Heart left ventricle (tissue), 16 donors: ENCODE data around the gene COL26A1. TPM values are rescaled to one million over a fixed set of nuclear protein-coding genes. Genes with fewer than 3 reads are reported as not detected.
"Not testable (repeated sequence)": the region's sequence is repeated elsewhere in the genome, so short reads cannot be mapped to it uniquely, and the experiment has no call there.

Experiments used
- ATAC-seq, 4 donors: fragments of 200-7000 bp; cut with Tn5 transposase; one replicate each; pipeline ENCODE4 v1.9.1; 2020 to 2022; ENCODE audit warnings: moderate library complexity in 4 of 4, mild to moderate bottlenecking in 3 of 4, moderate number of reproducible peaks in 1 of 4
- DNase-seq, 5 donors: peaks; one replicate each; pipeline ENCODE4 v3.0.0-alpha.2; 2020
- H3K27ac ChIP-seq, 12 donors: fragments of 200-600 bp; sonication (generic) in 4 of 12; one replicate each; pipeline versions ENCODE4 v1.5.0 to v1.8.0; 2016 to 2022; ENCODE audit warnings: mild to moderate bottlenecking in 2 of 12
- H3K27me3 ChIP-seq, 9 donors: fragments of 200-600 bp; sonication (generic) in 2 of 9; one replicate each; pipeline versions ENCODE4 v1.5.1 to v1.8.0; 2016 to 2022; ENCODE audit warnings: mild to moderate bottlenecking in 3 of 9
- H3K36me3 ChIP-seq, 9 donors: fragments of 200-600 bp; sonication (generic) in 2 of 9; one replicate each; pipeline versions ENCODE4 v1.5.0 to v1.8.0; 2018 to 2022; ENCODE audit warnings: mild to moderate bottlenecking in 2 of 9
- H3K4me1 ChIP-seq, 12 donors: fragments of 200-600 bp; sonication (generic) in 4 of 12; one replicate each; pipeline versions ENCODE4 v1.5.0 to v1.8.0; 2016 to 2022; ENCODE audit warnings: mild to moderate bottlenecking in 3 of 12
- H3K4me3 ChIP-seq, 12 donors: fragments of 200-600 bp; sonication (generic) in 4 of 12; one replicate each; pipeline versions ENCODE4 v1.5.0 to v1.8.0; 2017 to 2022; ENCODE audit warnings: mild to moderate bottlenecking in 9 of 12, moderate library complexity in 4 of 12
- H3K9me3 ChIP-seq, 12 donors: fragments of 200-600 bp; sonication (generic) in 4 of 12; one replicate each; pipeline versions ENCODE4 v1.5.0 to v1.8.0; 2016 to 2022; ENCODE audit warnings: mild to moderate bottlenecking in 1 of 12
- POLR2A ChIP-seq, 2 donors: fragments of 450-650 bp; IDR thresholded peaks; one replicate each; pipeline ENCODE4 v1.6.1; 2017; ENCODE audit warnings: antibody characterized with exemption in 2 of 2, mild to moderate bottlenecking in 2 of 2, moderate library complexity in 2 of 2
- WGBS, 4 donors: extraction: QIAGEN DNeasy Blood & Tissue Kit in 2 of 4; methylation state at CpG; one replicate each; pipeline versions ENCODE4 v1.1.5 to v1.1.7; 2013 to 2018; 5-methylcytosine and 5-hydroxymethylcytosine counted together
- intact Hi-C, 10 donors: fragments of 100-400 bp; cut with DNase I; formaldehyde crosslinking; loops; one replicate each; pipeline versions ENCODE4 v1.11.1 to v1.14.2; 2022
- polyA plus RNA-seq, 2 donors: library from polyadenylated mRNA; stranded (reverse); fragments of 200-250 nt; gene quantifications; one replicate each; pipeline ENCODE4 v1.2.3, GENCODE V29; 2013
- total RNA-seq, 9 donors: library from RNA; depleted of rRNA in 2 of 9; stranded (reverse); fragments of >200 nt in 2 of 9; fragmentation: NEBNext Ultra II Directional in 3 of 9; extraction: Animal tissue kit (Norgen Biotek cat#: 25700) in 3 of 9; gene quantifications; one replicate each; pipeline versions ENCODE4 v1.1.0 to v1.2.4, GENCODE V29; 2016 to 2023
- TF ChIP-seq, protein P1 (sequence below), 12 donors: fragments of 200-600 bp; sonication (generic) in 4 of 12; IDR thresholded peaks; one replicate each; pipeline versions ENCODE4 v1.5.0 to v1.8.0; 2018 to 2022; ENCODE audit warnings: antibody characterized with exemption in 12 of 12, mild to moderate bottlenecking in 5 of 12
- donor health status: ischemic (EF 13 %, LVEDD 7.1; RV severe dilation, severe dysfunction).
- donor health status: healthy with polysubstance abuse.
- donor health status: DM: no; HTN: yes; CAD: no.
- donor health status: DM: no; HTN: no; CAD: no.
- donor health status: ischemic (EF 25% LVEDD 6.9; RV normal size, moderate dysfunction).
- donor health status: ischemic (EF 25% LVEDD 5.7; RV mildly dilated, moderate dysfunction).
- donor health status: healthy.
- donor health status: DM: yes; HTN: yes; CAD: no.
- donor health status: ischemic (EF 35%, LVEDD 5.7; RV mildly dilated, moderate dysfunction).
- donor health status: nonischemic (EF 11% LVEDD 7.7; RV severe dilation, severe dysfunction).
- donor health status: DM: yes; HTN: yes; CAD: no.
- donor health status: PGD.
- donor health status: ischemic (EF 29% LVEDD 5.4; RV normal size, mild dysfunction).
- donor health status: nonischemic (EF 23%, LVEDD 6.1; RV moderate dilation, normal function).

Gene COL26A1
- total and polyA plus RNA-seq, 11 donors, result 0.08 to 2.1 TPM; not detected in 9

DNA sequence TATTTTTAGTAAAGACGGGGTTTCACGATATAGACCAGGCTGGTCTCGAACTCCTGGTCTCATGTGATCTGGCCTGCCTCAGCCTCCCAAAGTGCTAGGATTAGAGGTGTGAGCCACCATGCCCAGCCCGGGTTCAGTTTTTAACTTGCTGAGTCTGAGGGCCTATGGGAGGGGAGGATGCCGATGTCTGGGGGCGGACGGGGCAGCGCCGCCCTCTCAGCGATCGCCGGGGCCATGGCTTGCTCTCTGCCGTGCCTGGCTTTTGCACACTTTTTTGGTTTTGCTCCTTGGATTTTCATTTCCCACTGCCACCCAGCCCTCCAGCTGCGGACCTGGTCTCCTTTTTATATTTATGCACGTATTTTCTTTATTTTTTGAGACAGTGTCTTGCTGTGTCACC is 15.2 kb upstream of the COL26A1 start:
- 91 to 94% (median 94%) methylated on average over 15 of the region's 15 CpGs for WGBS, 4 donors
- no peak overlapping the region for H3K27ac ChIP-seq
- H3K4me3 ChIP-seq, result no peak overlapping the region
- no peaks in the 10 kb centered on the region for H3K36me3 ChIP-seq
- TF ChIP-seq, protein P1, sequence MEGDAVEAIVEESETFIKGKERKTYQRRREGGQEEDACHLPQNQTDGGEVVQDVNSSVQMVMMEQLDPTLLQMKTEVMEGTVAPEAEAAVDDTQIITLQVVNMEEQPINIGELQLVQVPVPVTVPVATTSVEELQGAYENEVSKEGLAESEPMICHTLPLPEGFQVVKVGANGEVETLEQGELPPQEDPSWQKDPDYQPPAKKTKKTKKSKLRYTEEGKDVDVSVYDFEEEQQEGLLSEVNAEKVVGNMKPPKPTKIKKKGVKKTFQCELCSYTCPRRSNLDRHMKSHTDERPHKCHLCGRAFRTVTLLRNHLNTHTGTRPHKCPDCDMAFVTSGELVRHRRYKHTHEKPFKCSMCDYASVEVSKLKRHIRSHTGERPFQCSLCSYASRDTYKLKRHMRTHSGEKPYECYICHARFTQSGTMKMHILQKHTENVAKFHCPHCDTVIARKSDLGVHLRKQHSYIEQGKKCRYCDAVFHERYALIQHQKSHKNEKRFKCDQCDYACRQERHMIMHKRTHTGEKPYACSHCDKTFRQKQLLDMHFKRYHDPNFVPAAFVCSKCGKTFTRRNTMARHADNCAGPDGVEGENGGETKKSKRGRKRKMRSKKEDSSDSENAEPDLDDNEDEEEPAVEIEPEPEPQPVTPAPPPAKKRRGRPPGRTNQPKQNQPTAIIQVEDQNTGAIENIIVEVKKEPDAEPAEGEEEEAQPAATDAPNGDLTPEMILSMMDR (IDR thresholded peaks at IDR 0.05), result no peak
- TF ChIP-seq POLR2A (IDR thresholded peaks at IDR 0.05), result no peak
- DNase-seq (no peak), ATAC-seq (no peak)
- no peaks in the 10 kb centered on the region for H3K4me1 ChIP-seq
- H3K27me3 ChIP-seq, result peaks cover 0 to 3% (median 0%) of the 10 kb centered on the region in 9 donors
- intact Hi-C loops, result no loop called here
- H3K9me3 ChIP-seq, result no peaks in the 10 kb centered on the region

DNA sequence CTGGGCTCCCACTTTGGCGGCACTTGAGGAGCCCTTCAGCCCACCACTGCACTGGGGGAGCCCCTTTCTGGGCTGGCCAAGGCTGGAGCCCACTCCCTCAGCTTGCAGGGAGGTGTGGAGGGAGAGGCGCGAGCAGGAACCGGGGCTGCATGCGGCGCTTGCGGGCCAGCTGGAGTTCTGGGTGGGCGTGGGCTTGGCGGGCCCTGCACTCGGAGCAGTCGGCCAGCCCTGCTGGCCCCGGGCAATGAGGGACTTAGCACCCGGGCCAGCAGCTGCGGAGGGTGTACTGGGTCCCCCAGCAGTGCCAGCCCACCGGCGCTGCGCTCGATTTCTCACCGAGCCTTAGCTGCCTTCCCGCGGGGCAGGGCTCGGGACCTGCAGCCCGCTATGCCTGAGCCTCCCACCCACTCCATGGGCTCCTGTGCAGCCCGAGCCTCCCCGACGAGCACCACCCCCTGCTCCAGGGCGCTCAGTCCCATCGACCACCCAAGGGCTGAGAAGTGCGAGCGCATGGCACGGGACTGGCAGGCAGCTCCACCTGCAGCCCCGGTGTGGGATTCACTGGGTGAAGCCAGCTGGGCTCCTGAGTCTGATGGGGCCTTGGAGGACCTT is 14.1 kb upstream of the COL26A1 start:
- WGBS, 4 donors, result 94 to 95% (median 95%) methylated on average over 16 to 31 of the region's 32 CpGs
- H3K4me3 ChIP-seq, H3K4me1 ChIP-seq, ATAC-seq, H3K9me3 ChIP-seq, H3K27me3 ChIP-seq, intact Hi-C loops, H3K27ac ChIP-seq, DNase-seq, H3K36me3 ChIP-seq: not testable (repeated sequence)

DNA sequence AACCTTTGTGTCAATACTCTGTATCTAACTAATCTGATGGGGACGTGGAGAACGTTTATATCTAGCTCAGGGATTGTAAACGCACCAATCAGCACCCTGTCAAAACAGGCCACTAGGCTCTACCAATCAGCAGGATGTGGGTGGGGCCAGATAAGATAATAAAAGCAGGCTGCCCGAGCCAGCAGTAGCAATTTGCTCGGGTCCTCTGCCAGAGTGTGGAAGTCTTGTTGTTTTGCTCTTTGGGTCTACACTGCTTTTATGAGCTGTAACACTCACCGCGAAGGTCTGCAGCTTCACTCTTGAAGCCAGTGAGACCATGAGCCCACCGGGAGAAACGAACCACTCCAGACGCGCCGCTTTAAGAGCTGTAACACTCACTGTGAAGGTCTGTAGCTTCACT is 13.4 kb upstream of the COL26A1 start:
- H3K36me3 ChIP-seq, H3K27ac ChIP-seq, ATAC-seq, DNase-seq, H3K27me3 ChIP-seq, H3K9me3 ChIP-seq, intact Hi-C loops, H3K4me1 ChIP-seq, H3K4me3 ChIP-seq: not testable (repeated sequence)
- WGBS, 4 donors, result 67 to 79% (median 71%) methylated on average over 12 of the region's 12 CpGs

DNA sequence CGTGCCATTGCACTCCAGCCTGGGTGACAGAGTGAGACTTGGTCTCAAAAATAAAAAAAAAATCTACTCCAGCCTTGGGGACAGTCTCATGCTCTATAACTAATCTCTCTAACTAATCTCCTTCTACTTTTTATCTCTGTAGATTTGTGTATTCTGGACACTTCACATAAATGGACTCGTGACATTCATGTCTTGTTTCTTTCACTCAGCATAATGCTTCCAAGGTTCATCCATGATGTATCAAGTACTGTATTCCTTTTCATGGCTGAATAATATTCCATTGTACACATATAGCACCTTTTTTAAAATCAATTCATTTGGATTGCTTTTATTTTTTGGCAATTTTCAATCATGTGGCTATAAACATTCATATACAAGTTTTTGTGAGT is 9.8 kb upstream of the COL26A1 start:
- H3K4me3 ChIP-seq, result no peak overlapping the region
- no peak overlapping the region for H3K27ac ChIP-seq
- intact Hi-C loops, result no loop called here
- no peaks in the 10 kb centered on the region for H3K36me3 ChIP-seq
- DNase-seq (no peak), ATAC-seq (no peak)
- 35 to 78% (median 60%) methylated on average over 2 of the region's 2 CpGs for WGBS, 4 donors
- TF ChIP-seq POLR2A (IDR thresholded peaks at IDR 0.05), result no peak
- TF ChIP-seq, protein P1 (IDR thresholded peaks at IDR 0.05), result no peak
- H3K4me1 ChIP-seq, result no peaks in the 10 kb centered on the region
- no peaks in the 10 kb centered on the region for H3K9me3 ChIP-seq
- H3K27me3 ChIP-seq, result peaks cover 0 to 11% (median 0%) of the 10 kb centered on the region in 9 donors

DNA sequence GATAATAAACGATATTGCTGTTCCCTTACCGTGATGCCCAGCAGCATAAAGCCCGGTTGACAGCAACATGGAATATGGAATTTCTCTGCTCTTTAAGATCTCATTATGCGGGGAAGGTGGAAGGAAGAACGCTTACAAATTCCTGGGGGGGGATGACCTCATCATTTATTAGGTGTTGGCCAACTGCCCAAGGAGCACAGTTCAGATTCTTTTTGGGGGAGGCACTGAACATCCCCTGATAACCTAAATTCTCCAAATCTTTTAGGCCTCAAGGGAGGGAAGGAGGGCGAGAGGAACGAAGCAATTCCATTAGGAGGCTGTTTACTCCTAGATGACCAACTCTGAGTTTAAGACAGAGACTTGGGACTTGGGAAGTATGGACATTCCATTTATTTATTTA is 5.2 kb upstream of the COL26A1 start:
- no peak for ATAC-seq
- intact Hi-C loops, result no loop called here

More for the DNA sequence above, 5.2 kb upstream of the COL26A1 start:
- Histone ChIP-seq H3K4me3 (no peak overlapping the region), H3K4me1 (peaks cover 0 to under 1% (median 0%) of the 10 kb centered on the region in 12 donors), H3K9me3 (no peaks in the 10 kb centered on the region), H3K27me3 (peaks cover 0 to 18% (median under 1%) of the 10 kb centered on the region in 9 donors), H3K36me3 (no peaks in the 10 kb centered on the region), H3K27ac (no peak overlapping the region)
- TF ChIP-seq, protein P1 (IDR thresholded peaks at IDR 0.05), result no peak
- TF ChIP-seq POLR2A (IDR thresholded peaks at IDR 0.05), result no peak
- 61 to 67% (median 64%) methylated on average over 7 of the region's 7 CpGs for WGBS, 4 donors
- DNase-seq, result no peak
